ENCODE data around the gene SNRPD1. TPM values are rescaled to one million over a fixed set of nuclear protein-coding genes. Genes with fewer than 3 reads are reported as not detected.
"Not testable (repeated sequence)": the region's sequence is repeated elsewhere in the genome, so short reads cannot be mapped to it uniquely, and the experiment has no call there.

SNRPD1 gene
- total RNA-seq, 2 experiments from 2014 or later: 79.9 to 163 TPM

GRCh38 chr18:21672521-21673267 lies 60.6 kb downstream of the SNRPD1 start:
- DNase-seq (no peak), ATAC-seq (no peak)
- Mint-ChIP-seq H3K4me1 (peaks cover 5% of the 10 kb centered on the region), H3K4me3 (no peak overlapping the region), H3K36me3 (ENCODE audit: low read depth) (no peaks in the 10 kb centered on the region), H3K27me3 (no peaks in the 10 kb centered on the region), H3K9me3 (ENCODE audit: low read depth) (no peaks in the 10 kb centered on the region), H3K27ac (no peak overlapping the region)
- CTCF ChIA-PET: no interaction called here
- intact Hi-C loops (cut with DNase I, micrococcal nuclease): no loop called here
- POLR2A ChIA-PET: no interaction called here

GRCh38 chr18:21675354-21675753 lies 63.2 kb downstream of the SNRPD1 start:
- POLR2A ChIA-PET; H3K9me3 Mint-ChIP-seq (ENCODE audit: low read depth); intact Hi-C loops (cut with DNase I, micrococcal nuclease); H3K4me3 Mint-ChIP-seq; H3K4me1 Mint-ChIP-seq; H3K27ac Mint-ChIP-seq; H3K27me3 Mint-ChIP-seq; H3K36me3 Mint-ChIP-seq (ENCODE audit: low read depth): not testable (repeated sequence)
- peak; percentile 61 for ATAC-seq
- CTCF ChIA-PET: interaction anchor here (0.8 to 1.0 kb wide), 2 partner anchors 75 to 99 kb away, joined by 3 to 7 read pairs; partner anchors contain the start of gene ESCO1
- peak; percentile 56 for DNase-seq

GRCh38 chr18:21678859-21679258 lies 66.7 kb downstream of the SNRPD1 start:
- Mint-ChIP-seq H3K27me3 (no peaks in the 10 kb centered on the region), H3K36me3 (ENCODE audit: low read depth) (peaks cover 3% of the 10 kb centered on the region), H3K4me1 (peaks cover 6% of the 10 kb centered on the region), H3K9me3 (ENCODE audit: low read depth) (no peaks in the 10 kb centered on the region), H3K4me3 (no peak overlapping the region), H3K27ac (no peak overlapping the region)
- intact Hi-C loops (cut with DNase I, micrococcal nuclease): no loop called here
- DNase-seq (no peak), ATAC-seq (no peak)
- ChIA-PET POLR2A (no interaction called here), CTCF (interaction anchor here (0.7 to 0.8 kb wide), 2 partner anchors 70 to 170 kb away, joined by 3 read pairs; no protein-coding TSS in a partner anchor)

- peaks cover 3% of the 10 kb centered on the region for H3K36me3 Mint-ChIP-seq (ENCODE audit: low read depth)
- intact Hi-C loops (cut with DNase I, micrococcal nuclease): loop anchor here in 1 of 2 experiments (5.0 kb wide), 1 partner anchor 62 kb away; the partner anchor contains the start of gene MIB1
- H3K27ac Mint-ChIP-seq: no peak overlapping the region
- peak; percentile 23 for DNase-seq
- POLR2A ChIA-PET: interaction anchor here (1.2 kb wide), 1 partner anchor 79 kb away, joined by 3 read pairs; the partner anchor contains the start of gene ESCO1
- H3K4me3 Mint-ChIP-seq: no peak overlapping the region
- no peaks in the 10 kb centered on the region for H3K9me3 Mint-ChIP-seq (ENCODE audit: low read depth)
- H3K27me3 Mint-ChIP-seq: no peaks in the 10 kb centered on the region
- peak; percentile 22 for ATAC-seq
- peaks cover 11% of the 10 kb centered on the region for H3K4me1 Mint-ChIP-seq
- CTCF ChIA-PET: interaction anchor here (1.0 to 1.1 kb wide), 3 partner anchors 13 to 79 kb away, joined by 3 to 4 read pairs (median 4); partner anchors contain the start of gene ESCO1
These were observed 68.0 kb downstream of the SNRPD1 start for GRCh38 chr18:21680161-21680560.

GRCh38 chr18:21682371-21683051 lies 70.4 kb downstream of the SNRPD1 start:
- CTCF ChIA-PET: interaction anchor here (0.6 to 1.9 kb wide), 5 partner anchors 13 to 65 kb away, joined by 3 to 6 read pairs (median 3); partner anchors contain the start of gene ABHD3
- Mint-ChIP-seq H3K27ac (no peak overlapping the region), H3K36me3 (ENCODE audit: low read depth) (peaks cover 3% of the 10 kb centered on the region), H3K9me3 (ENCODE audit: low read depth) (no peaks in the 10 kb centered on the region), H3K4me1 (peaks cover 11% of the 10 kb centered on the region), H3K4me3 (no peak overlapping the region), H3K27me3 (no peaks in the 10 kb centered on the region)
- peak; percentile 36 for DNase-seq
- intact Hi-C loops (cut with DNase I, micrococcal nuclease): loop anchor here (1.0 to 5.0 kb wide), 4 partner anchors 21 to 82 kb away; partner anchors contain the start of genes MIB1 (in 2 of the 2) and ESCO1 (in 1 of the 2)
- POLR2A ChIA-PET: interaction anchor here (0.7 kb wide), 1 partner anchor 240 kb away, joined by 3 read pairs; no protein-coding TSS in a partner anchor
- peak; percentile 89 for ATAC-seq

Small RNA genes within 50 kb of the gene (microRNA-seq; reads per million reads assigned to microRNA genes)
- gene MIR320C1 (ENCODE audit: borderline replicate concordance): 1.4 reads per million

Other genes with a start within 250 kb of the SNRPD1 start
- gene ESCO1, start 11.6 kb upstream of the SNRPD1 start, total RNA-seq: 10 to 100 TPM; 21.7 to 26.5 TPM
- 10 to 100 TPM; 13.7 to 14.3 TPM for gene ABHD3, start 92.5 kb downstream of the SNRPD1 start, total RNA-seq
- 10 to 100 TPM; 24.7 to 33.6 TPM for gene MIB1, start 128.5 kb downstream of the SNRPD1 start, total RNA-seq

Data from activated CD4-positive, alpha-beta T cell treated with anti-CD3 and anti-CD28 coated beads for 36 hours (primary cell).